Fibroblast of the aortic adventitia (primary cell): ENCODE results near the gene TUBGCP6. TPM values are rescaled to one million over a fixed set of nuclear protein-coding genes. Genes with fewer than 3 reads are reported as not detected.

ENCODE experiments used
- DNase-seq: peaks from one replicate; pipeline ENCODE4 v3.0.0-alpha.2; 2010; ENCODE audit warnings: low read depth
- H3K4me3 ChIP-seq: 2 replicates; pipeline ENCODE4 v1.5.1; 2011; ENCODE audit warnings: low read depth, mild to moderate bottlenecking, control low read depth, low read length, moderate library complexity
- CTCF ChIP-seq: IDR thresholded peaks from 2 replicates; pipeline ENCODE4 v1.5.1; 2011; ENCODE audit warnings: mild to moderate bottlenecking, low read length, control low read depth, inconsistent platforms; ENCODE audit not compliant: insufficient read depth
- total RNA-seq: library from RNA; depleted of rRNA; stranded (reverse); fragments of >200 nt; gene quantifications from 2 replicates; pipeline ENCODE4 v1.2.3, GENCODE V29; 2012; ENCODE audit warnings: low replicate concordance

TUBGCP6 gene
- total RNA-seq, 1 donor, result 23.6 TPM

- DNase-seq, result no peak
- H3K4me3 ChIP-seq, result no peak overlapping the region
- no peak for TF ChIP-seq CTCF
Measured at GRCh38 chr22:50229370-50229769, 15.5 kb downstream of the TUBGCP6 start.

DNA sequence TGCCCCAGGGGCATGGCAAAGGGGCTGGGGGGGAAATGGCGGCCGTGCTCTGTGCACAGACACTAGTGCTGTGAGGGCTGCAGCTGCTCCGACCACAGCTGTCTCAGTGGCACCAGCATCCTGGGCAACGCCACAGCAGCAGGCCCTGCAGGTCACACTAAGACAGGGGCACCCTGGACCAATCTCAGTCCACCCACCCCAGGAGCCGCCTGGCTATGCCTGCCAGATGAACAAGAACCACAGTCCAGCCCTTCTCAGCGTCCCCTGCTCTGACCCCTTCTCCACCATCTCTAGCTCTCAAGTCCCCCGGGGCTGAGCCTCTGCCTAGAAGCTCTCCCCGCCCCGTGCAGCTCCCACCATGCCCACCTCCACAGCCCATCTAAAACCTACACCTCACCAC, 16.5 kb downstream of the TUBGCP6 start:
- no peak for TF ChIP-seq CTCF
- H3K4me3 ChIP-seq, result no peak overlapping the region
- DNase-seq, result no peak

GRCh38 chr22:50227579-50228215, 17.1 kb downstream of the TUBGCP6 start:
- no peak for TF ChIP-seq CTCF
- DNase-seq, result no peak
- H3K4me3 ChIP-seq, result no peak overlapping the region

DNA sequence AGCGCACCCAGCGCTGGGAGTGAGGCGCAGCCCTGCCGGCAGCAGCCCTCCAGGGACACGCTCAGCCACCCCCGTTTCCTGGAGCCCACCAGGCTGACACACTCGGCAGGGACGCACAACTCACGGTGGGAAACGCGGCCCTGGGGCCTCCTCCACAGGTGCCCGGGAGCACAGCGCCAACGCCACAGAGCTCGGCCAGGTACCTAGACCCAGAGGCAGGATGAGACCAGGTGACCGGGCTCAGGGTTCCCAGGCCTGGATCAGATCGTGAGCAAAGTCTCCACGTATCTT, 18.0 kb downstream of the TUBGCP6 start:
- no peak for DNase-seq
- TF ChIP-seq CTCF, result no peak
- no peak overlapping the region for H3K4me3 ChIP-seq

GRCh38 chr22:50226063-50226874, 18.6 kb downstream of the TUBGCP6 start:
- no peak overlapping the region for H3K4me3 ChIP-seq
- no peak for TF ChIP-seq CTCF
- DNase-seq, result no peak

DNA sequence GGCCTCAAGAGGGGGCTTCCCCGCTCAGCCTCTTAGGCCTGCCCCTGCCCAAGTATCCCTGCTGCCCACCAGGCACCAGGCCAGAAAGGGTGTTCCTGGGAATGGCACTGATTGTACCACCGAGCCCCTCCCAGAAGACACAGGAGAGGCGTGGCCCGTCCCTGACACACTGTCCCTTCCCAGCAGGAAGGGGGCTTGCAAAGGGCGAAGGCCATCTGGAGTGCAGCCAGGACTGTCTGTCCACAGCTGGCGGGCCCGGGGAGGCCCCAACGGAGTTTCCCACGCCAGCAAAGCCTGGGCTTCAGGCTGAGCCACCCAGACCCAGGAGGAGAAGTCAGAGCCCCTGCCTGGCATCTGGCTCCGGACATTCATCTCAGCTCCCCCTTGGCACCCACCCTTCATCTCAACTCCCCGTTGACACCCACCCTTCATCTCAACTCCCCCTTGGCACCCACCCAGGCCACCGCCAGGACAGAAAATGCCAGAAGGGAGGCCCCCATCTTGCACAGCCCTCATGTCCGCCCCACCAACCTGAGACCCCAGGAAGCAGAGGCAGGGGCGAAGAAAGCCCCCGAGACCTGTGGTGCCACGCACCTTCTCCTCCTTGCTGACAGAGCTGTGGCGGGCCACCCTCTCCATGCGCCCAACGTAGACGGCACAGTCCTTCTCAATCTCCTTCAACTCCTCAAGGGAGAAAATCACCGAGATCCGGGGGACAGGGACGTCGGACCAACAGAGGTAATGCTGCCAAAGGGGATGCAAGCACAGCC, 19.4 kb downstream of the TUBGCP6 start:
- no peak for DNase-seq
- H3K4me3 ChIP-seq, result no peak overlapping the region
- TF ChIP-seq CTCF, result no peak
